GM12865 (cell line): ENCODE measurements around the gene DYNLRB1.
"Not testable (repeated sequence)": the region's sequence is repeated elsewhere in the genome, so short reads cannot be mapped to it uniquely, and the experiment has no call there.

Experiments
- DNase-seq: peaks from one replicate; pipeline ENCODE4 v3.0.0; 2010; ENCODE audit warnings: low read depth
- H3K4me3 ChIP-seq: 2 replicates; pipeline ENCODE4 v1.5.1; 2011; ENCODE audit warnings: mild to moderate bottlenecking, low read depth, low read length, control low read depth
- CTCF ChIP-seq: IDR thresholded peaks from 2 replicates; pipeline ENCODE4 v1.5.1; 2011; ENCODE audit warnings: low read length, control low read depth, low read depth, inconsistent platforms; ENCODE audit not compliant: insufficient read depth; ENCODE audit errors: missing control alignments

Gene DYNLRB1

DNA sequence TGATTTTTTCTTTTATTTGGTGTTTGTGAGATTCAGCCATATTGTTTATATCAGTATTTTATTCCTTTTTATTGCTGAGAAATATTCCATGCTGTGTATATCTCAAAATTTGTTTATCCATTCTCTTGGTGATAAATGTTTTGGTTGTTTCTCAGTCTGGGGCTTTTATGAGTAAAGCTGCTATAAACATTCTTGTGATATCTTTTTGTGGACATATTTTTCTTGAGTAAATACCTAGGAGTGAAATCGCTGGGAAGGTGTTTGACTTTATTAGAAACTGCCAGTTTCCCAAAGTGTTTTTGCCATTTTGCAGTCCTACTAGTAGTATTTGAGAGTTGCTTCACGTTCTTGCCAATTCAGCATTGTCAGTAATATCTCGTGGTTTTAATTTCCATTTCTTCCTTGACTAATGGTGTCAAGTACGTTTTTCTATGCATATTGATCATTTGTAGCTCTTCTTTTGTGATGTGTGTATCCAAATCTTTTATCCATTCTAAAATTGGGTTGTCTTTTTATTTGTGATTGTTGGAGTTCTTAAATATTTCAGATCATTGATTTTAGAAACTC lies 31.1 kb upstream of the DYNLRB1 start:
- no peak for DNase-seq
- no peak for TF ChIP-seq CTCF

DNA sequence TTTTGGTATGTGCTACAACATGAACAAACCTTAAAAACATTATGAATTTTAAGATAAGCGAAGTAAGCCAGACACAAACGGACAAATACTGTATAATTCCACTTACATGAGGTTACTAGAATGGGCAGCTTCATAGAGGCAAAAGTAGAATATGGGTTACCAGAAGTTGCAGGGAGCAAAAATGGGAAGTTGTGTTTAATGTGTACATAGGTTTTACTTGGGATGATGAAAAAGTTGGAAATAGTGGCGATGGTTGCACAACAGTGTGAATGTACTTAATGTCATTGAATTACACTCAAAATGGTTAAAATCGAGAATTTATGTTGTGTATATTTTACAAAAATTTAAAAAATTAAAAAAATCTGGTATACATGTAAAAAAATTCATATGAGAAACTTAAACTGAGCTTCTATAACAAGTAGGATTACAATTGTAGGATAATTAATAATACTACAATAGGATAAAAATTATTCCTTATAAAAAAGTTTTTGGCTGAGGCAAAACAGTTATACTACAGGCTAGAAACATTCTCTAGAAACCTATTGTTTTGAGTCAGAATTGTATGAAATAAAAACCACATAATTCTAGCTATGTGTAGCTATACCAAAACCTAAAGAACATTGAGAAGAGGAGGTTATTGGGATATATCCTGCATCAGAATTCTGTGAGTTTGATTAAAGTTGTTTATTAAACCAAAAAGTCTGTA lies 24.8 kb upstream of the DYNLRB1 start:
- H3K4me3 ChIP-seq = no peak overlapping the region
- TF ChIP-seq CTCF = no peak
- no peak for DNase-seq

More for the DNA sequence above, 31.1 kb upstream of the DYNLRB1 start:
- no peak overlapping the region for H3K4me3 ChIP-seq

DNA sequence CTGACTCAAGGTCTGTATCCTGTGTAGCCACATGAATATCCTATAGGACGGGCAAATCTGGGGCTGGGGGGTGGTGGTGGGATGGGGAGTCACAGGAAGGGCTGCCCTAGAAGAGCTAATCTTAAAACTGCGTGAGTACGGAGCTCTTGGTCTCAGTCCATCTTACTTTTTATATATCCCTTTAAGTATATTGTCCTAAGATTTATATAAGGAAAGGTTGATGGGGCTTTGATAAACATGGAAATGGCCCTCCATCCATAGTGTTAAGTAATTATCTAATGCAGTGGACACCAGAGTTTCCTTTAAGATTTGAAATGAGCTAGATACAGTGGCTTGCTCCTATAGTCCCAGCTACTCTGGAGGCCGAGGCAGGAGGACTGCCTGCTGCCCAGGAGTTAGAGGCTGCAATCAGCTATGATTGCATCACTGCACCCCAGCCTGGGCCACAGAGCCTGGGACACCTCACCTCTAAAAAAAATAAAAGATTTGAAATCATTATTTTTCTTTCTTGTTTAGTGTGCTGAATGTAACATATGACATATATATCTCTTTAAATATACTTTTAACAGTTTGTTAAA lies 24.2 kb upstream of the DYNLRB1 start:
- no peak for DNase-seq
- H3K4me3 ChIP-seq = no peak overlapping the region
- no peak for TF ChIP-seq CTCF

DNA sequence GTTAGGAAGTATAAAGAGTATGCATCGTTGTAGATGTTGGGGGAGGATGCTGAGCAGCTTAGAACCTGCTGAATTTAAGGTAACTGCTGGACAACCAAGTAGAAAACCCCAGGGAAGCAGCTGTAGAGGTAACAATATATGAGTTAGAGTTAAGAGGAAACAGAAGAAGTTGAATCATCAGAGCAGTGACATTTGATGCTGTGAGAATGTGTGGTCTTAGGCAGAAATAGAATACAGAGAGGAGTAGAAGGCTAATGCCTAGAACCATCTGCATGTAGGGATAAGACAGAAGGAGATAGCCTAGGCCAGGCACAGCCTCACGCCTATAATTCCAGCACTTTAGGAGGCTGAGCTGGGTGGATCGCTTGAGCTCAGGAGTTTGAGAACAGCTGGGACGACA lies 22.6 kb upstream of the DYNLRB1 start:
- no peak for TF ChIP-seq CTCF
- no peak for DNase-seq
- H3K4me3 ChIP-seq = no peak overlapping the region

- no peak for TF ChIP-seq CTCF
- DNase-seq = no peak
- H3K4me3 ChIP-seq = no peak overlapping the region
These were observed 20.9 kb upstream of the DYNLRB1 start for GRCh38 chr20:34495307-34495706.

DNA sequence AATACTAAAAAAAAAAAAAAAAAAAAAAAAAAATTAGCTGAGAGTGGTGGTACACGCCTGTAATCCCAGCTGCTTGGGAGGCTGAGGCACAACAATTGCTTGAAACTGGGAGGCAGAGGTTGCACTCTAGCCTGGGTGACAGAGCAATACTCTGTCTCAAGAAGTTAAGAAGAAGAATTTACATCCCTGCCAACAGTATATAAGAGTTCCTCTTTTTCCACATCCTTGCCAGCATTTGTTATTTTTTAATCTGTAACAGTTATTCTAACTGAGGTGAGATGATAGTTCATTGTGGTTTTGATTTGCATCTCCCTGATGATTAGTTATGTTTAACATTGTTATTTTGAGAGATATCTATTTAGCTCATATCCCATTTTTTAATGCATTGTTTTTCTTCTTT lies 20.3 kb upstream of the DYNLRB1 start:
- TF ChIP-seq CTCF = no peak
- no peak overlapping the region for H3K4me3 ChIP-seq
- DNase-seq = no peak

DNA sequence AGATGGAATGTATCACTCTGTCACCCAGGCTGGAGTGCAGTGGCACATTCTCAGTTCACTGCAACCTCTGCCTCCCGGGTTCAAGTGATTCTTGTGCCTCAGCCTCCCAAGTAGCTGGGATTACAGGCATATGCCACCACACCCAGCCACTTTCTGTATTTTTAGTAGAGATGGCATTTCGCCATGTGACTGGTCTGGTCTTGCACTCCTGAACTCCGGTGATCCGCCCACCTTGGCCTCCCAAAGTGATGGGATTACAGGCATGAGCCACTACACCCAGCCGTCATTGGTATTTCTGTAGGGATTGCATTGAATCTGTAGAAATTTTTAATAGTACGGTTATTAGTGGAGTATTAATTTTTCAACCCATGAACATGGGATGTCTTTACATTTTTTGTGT lies 18.6 kb upstream of the DYNLRB1 start:
- H3K4me3 ChIP-seq, DNase-seq: not testable (repeated sequence)
